ENCODE data around the gene AKT1. TPM values are rescaled to one million over a fixed set of nuclear protein-coding genes. Genes with fewer than 3 reads are reported as not detected.

Gene AKT1
- total and polyA plus RNA-seq, 7 donors = 86.2 to 180 (median 116) TPM

DNA sequence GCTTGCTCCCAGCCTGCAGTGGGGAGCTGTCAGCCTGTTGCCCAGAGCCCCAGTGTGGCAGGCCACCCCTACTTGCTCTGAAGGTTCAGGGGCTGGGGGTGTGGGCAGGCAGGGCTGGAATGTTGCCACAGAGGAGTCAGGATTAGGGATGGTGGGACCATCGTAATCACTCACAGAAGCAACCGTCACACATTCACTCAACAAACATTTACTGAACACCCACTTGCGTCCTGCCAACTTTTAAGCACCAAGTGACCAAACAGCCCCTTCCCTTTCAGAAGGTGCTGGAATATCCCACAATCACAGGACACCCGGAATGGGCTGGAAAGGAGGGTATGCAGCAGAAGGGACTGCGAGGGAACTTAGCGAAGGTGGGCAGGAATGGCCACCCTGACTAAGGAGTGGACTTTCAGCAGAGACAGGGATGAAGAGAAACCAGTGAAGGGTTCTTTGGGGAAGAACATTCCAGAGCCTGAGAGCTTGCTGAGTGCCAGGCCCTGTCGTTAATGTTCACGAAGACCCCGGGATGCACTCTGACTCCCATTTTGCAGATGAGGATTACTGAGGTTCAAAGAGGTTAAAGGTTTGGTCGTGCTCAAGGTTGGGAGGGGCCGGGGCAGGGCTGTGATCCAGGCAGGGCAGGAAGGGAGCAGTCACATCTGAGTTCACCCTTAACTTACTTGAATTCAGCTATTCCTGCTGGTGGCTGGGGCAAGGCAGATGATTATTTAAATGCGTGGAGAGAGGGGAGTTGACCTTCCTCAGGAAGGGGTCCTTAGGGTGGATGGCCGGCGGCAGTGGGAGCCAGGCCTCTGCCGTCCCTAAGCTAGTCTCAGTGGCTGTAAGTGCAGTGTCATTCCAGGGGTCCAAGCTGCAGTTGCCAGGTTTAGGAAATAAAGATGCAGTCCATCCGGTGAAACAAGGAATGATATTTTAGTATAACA, 3.0 kb upstream of the AKT1 start:
- intact Hi-C loops (cut with DNase I) = no loop called here
- TF ChIP-seq, protein P1, sequence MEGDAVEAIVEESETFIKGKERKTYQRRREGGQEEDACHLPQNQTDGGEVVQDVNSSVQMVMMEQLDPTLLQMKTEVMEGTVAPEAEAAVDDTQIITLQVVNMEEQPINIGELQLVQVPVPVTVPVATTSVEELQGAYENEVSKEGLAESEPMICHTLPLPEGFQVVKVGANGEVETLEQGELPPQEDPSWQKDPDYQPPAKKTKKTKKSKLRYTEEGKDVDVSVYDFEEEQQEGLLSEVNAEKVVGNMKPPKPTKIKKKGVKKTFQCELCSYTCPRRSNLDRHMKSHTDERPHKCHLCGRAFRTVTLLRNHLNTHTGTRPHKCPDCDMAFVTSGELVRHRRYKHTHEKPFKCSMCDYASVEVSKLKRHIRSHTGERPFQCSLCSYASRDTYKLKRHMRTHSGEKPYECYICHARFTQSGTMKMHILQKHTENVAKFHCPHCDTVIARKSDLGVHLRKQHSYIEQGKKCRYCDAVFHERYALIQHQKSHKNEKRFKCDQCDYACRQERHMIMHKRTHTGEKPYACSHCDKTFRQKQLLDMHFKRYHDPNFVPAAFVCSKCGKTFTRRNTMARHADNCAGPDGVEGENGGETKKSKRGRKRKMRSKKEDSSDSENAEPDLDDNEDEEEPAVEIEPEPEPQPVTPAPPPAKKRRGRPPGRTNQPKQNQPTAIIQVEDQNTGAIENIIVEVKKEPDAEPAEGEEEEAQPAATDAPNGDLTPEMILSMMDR (IDR thresholded peaks at IDR 0.05) = no peak
- no peak for TF ChIP-seq POLR2AphosphoS5 (IDR thresholded peaks at IDR 0.05)
- no peak for TF ChIP-seq POLR2A (IDR thresholded peaks at IDR 0.05)
- no peak for TF ChIP-seq EP300 (IDR thresholded peaks at IDR 0.05)
- peak overlapping the region; percentile 97 to 100 (median 98) for H3K27ac ChIP-seq
- peaks cover 0 to 58% (median 54%) of the 10 kb centered on the region in 4 donors for H3K4me1 ChIP-seq
- no peaks in the 10 kb centered on the region for H3K36me3 ChIP-seq
- H3K9me3 ChIP-seq = no peaks in the 10 kb centered on the region
- no peak for DNase-seq
- no peaks in the 10 kb centered on the region for H3K27me3 ChIP-seq
- no peak overlapping the region for H3K4me3 ChIP-seq
- WGBS, 2 donors = 75 to 84% methylated on average over 16 of the region's 16 CpGs

DNA sequence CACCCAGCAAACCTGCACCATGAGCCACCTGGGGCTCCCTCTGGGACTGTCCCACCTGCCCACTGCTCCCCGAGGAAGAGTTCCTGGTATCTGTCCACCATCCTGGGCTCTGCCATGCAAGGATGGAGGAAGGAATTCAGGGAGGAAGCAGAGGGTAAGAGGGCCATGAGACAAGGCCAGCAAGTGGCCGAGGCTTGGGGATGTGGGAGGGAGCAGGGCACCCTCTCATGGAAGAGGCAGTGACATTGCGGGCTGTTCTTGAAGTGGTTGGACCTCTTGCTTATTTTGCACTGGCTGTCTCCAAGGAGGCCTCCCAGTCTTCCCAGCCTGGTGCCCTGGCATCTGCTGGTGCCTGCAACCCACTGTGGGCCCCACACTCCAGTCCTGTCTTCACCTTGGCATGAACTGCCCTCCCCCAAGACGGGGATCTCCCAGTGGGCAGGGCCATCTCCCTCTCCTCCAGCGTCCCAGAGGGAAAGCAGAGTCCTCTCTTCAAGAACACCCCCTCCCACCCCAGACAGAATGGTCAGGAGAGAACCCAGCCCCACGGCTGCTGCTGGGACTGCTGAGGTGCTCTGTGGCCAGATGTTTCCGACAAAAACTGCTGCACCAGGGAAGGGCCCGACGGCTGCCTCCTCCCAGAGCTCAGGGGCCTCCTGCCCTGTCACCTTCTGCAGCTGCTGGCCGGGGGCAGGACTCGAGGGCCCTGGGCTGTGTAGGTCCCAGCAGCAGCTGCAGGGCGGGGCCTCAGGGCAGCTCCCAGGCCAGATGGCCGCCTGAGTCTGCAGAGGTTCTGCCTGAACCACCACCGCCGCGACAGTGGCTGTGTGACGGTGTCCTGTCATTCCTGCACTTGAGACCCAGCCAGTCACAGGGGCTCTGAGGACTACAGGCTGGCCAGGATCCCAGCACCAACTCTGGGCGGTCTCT, 1.8 kb upstream of the AKT1 start:
- 25 to 41% methylated on average over 18 of the region's 18 CpGs for WGBS, 2 donors
- Histone ChIP-seq H3K9me3 (no peaks in the 10 kb centered on the region), H3K4me3 (no peak overlapping the region), H3K27me3 (no peaks in the 10 kb centered on the region), H3K4me1 (peaks cover 0 to 58% (median 54%) of the 10 kb centered on the region in 4 donors), H3K36me3 (peaks cover 0 to under 1% (median 0%) of the 10 kb centered on the region in 4 donors), H3K27ac (peak overlapping the region; percentile 94 to 100 (median 98))
- TF ChIP-seq POLR2AphosphoS5 (IDR thresholded peaks at IDR 0.05) (no peak), POLR2A (IDR thresholded peaks at IDR 0.05) (no peak), EP300 (IDR thresholded peaks at IDR 0.05) (no peak)
- TF ChIP-seq, protein P1 (IDR thresholded peaks at IDR 0.05) = no peak
- DNase-seq = no peak
- intact Hi-C loops (cut with DNase I) = no loop called here

DNA sequence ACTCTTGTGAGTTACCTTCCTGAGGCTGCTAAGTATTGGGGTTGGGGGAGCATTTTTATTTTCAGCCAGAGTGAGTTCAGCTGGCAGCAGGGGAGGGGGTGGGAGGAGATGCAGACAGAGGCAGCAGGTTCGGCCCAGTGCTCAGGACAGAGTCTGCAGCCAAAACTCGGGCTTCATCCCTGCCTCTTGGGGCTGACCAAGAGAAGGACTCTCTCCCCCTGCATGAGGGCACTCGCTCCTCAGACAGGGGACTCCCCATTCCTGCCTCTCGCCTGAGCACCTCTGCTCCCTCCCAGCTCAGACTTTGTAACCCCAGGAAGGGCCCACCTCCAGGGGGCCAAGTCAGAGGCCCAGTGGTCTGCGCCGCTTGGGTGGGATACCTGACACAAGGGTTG, 1.1 kb upstream of the AKT1 start:
- no peak for DNase-seq
- intact Hi-C loops (cut with DNase I) = no loop called here
- Histone ChIP-seq H3K9me3 (no peaks in the 10 kb centered on the region), H3K27ac (peak overlapping the region; percentile 94 to 100 (median 98)), H3K27me3 (no peaks in the 10 kb centered on the region), H3K4me1 (peaks cover 0 to 58% (median 54%) of the 10 kb centered on the region in 4 donors), H3K4me3 (no peak overlapping the region), H3K36me3 (peaks cover 0 to 8% (median 2%) of the 10 kb centered on the region in 4 donors)
- no peak for TF ChIP-seq POLR2A (IDR thresholded peaks at IDR 0.05)
- no peak for TF ChIP-seq EP300 (IDR thresholded peaks at IDR 0.05)
- 86 to 90% methylated on average over 6 of the region's 6 CpGs for WGBS, 2 donors

DNA sequence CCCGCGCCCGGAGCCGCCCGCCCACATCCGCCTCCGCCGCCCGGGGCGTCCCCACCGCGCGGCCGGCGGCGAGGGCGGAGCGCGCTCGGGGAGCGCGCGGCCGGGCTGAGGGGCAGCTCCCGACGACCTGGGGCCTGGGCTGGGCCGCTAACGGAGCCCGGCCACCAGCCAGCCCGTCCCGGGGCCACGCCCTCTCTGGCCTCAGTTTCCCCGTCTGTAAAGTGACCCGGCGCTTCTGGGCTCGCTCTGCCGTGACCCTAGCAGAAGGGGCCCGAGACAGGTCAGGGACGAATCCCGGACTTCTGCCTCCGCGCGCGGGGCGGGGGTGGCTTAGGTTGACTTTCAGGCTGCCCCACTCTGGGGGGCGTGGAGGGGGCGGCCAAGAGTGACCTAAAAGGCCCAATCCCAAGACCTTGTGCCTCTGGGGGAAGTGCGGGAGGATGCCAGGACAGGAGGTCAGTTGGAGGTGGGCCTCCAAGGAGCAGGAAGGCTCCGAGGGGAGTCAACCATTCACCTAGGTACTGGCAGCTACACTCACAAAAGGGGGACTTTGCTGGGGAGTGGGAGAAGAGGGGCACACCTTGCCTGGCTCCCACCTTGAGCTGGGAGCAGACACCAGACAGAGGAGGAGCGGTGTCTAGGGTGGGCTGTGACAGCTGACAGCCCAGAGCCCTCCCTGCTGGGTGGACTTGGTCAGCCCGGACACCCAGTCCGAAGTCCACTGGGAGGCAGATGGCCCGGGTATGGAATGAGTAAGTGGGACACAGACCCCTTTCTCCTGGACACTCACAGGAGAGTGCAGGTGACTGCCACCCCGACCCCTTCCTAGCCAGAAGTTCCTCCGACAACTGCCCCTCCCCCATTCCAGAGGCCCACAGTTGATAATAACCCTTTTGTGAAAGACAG, 486 bp upstream of the AKT1 start:
- TF ChIP-seq EP300 (IDR thresholded peaks at IDR 0.05) (no peak), POLR2A (IDR thresholded peaks at IDR 0.05) (peak; percentile 34 to 37), POLR2AphosphoS5 (IDR thresholded peaks at IDR 0.05) (peak; percentile 33 to 77 (median 62))
- TF ChIP-seq, protein P1 (IDR thresholded peaks at IDR 0.05) = no peak
- Histone ChIP-seq H3K27me3 (no peaks in the 10 kb centered on the region), H3K27ac (peak overlapping the region; percentile 94 to 100 (median 98)), H3K9me3 (no peaks in the 10 kb centered on the region), H3K4me3 (peak overlapping the region; percentile 38 to 94 (median 59)), H3K36me3 (peaks cover 4 to 14% (median 5%) of the 10 kb centered on the region in 4 donors), H3K4me1 (peaks cover 0 to 54% (median 48%) of the 10 kb centered on the region in 4 donors)
- intact Hi-C loops (cut with DNase I) = loop anchor here (2.0 kb wide), 1 partner anchor 43 kb away; the partner anchor contains the start of gene SIVA1
- no peak for DNase-seq
- WGBS, 2 donors = 7 to 11% methylated on average over 55 of the region's 55 CpGs
